Lower lobe of right lung (tissue), 2 donors: ENCODE data around the gene VWA5B1. TPM values are rescaled to one million over a fixed set of nuclear protein-coding genes. Genes with fewer than 3 reads are reported as not detected.

ENCODE experiments used
- ATAC-seq, 2 donors: fragments of 200-7000 bp; cut with Tn5 transposase; one replicate each; pipeline ENCODE4 v1.9.1; 2020 to 2022; ENCODE audit warnings: mild to moderate bottlenecking in 2 of 2, moderate library complexity in 2 of 2
- DNase-seq: peaks from one replicate; pipeline ENCODE4 v3.0.0-alpha.2; 2020
- H3K27ac ChIP-seq: fragments of 200-600 bp; one replicate; pipeline ENCODE4 v1.8.0; 2022
- H3K27me3 ChIP-seq: fragments of 200-600 bp; one replicate; pipeline ENCODE4 v1.8.0; 2022; ENCODE audit warnings: low read depth
- H3K36me3 ChIP-seq: fragments of 200-600 bp; one replicate; pipeline ENCODE4 v1.8.0; 2022; ENCODE audit warnings: mild to moderate bottlenecking
- H3K4me1 ChIP-seq: fragments of 200-600 bp; one replicate; pipeline ENCODE4 v1.8.0; 2022
- H3K4me3 ChIP-seq: fragments of 200-600 bp; one replicate; pipeline ENCODE4 v1.8.0; 2022; ENCODE audit warnings: mild to moderate bottlenecking
- H3K9me3 ChIP-seq: fragments of 200-600 bp; one replicate; pipeline ENCODE4 v1.8.0; 2022
- CTCF ChIP-seq: fragments of 200-600 bp; IDR thresholded peaks from one replicate; pipeline ENCODE4 v1.8.0; 2022; ENCODE audit warnings: antibody characterized with exemption, mild to moderate bottlenecking
- intact Hi-C: fragments of 100-400 bp; cut with DNase I; formaldehyde crosslinking; loops from one replicate; pipeline ENCODE4 v1.11.0; 2022
- total RNA-seq: library from RNA; stranded (reverse); fragmentation: NEBNext Ultra II Directional; extraction: Animal tissue kit (Norgen Biotek cat#: 25700); gene quantifications from one replicate; pipeline ENCODE4 v1.2.1, GENCODE V29; 2021
- donor health status: DM: no; HTN: yes; CAD: no; lungs with severe emphysema.

The VWA5B1 gene
- total RNA-seq, 1 donor from 2014 or later: 0.30 TPM

DNA sequence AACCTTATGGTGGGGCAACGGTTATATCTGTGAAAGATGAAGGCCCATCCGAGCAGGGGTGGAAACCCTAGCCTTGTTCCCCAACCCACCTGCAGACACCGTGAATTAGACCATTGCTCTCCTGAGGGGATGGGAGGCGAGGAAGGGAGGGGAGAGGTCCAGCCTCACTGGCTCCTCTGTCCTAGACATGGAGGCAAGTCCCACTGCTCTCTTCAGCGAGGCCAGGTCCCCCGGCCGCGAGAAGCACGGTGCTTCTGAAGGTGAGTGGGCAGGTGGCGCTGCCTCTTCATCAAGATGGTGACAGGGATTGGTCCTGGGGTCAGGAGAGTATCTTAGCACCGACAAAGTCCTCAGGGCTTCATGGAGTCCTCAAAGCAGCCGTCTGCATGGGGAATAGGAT lies 59.3 kb downstream of the VWA5B1 start:
- TF ChIP-seq CTCF: no peak
- no peaks in the 10 kb centered on the region for H3K9me3 ChIP-seq
- no peaks in the 10 kb centered on the region for H3K36me3 ChIP-seq
- H3K27ac ChIP-seq: no peak overlapping the region
- H3K27me3 ChIP-seq: peaks cover 7% of the 10 kb centered on the region
- H3K4me1 ChIP-seq: no peaks in the 10 kb centered on the region
- H3K4me3 ChIP-seq: no peak overlapping the region
- intact Hi-C loops: no loop called here
- ATAC-seq (no peak), DNase-seq (no peak)

DNA sequence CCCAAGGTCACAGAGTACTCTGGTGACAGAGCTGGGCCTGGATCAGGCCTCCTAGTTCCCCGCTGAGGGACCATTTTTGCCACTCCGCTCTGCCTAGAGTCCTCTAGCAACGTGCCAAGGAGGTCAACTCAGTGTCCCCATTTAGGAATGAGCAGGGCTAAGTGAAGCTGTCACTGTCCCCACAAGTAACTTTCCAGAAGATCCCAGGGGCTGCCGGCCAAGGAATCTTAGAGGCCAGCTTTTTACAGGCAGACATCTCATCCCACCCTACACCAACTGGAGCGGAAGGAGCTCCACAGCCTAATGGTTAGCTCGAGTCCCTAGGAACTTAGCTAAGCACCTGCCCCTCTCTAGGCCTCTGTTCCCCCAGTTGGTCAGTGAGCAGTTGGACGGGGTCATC lies 59.7 kb downstream of the VWA5B1 start:
- Histone ChIP-seq H3K36me3 (no peaks in the 10 kb centered on the region), H3K4me1 (no peaks in the 10 kb centered on the region), H3K9me3 (no peaks in the 10 kb centered on the region), H3K4me3 (no peak overlapping the region), H3K27ac (no peak overlapping the region), H3K27me3 (peaks cover 5% of the 10 kb centered on the region)
- ATAC-seq (no peak), DNase-seq (no peak)
- no peak for TF ChIP-seq CTCF
- intact Hi-C loops: no loop called here

DNA sequence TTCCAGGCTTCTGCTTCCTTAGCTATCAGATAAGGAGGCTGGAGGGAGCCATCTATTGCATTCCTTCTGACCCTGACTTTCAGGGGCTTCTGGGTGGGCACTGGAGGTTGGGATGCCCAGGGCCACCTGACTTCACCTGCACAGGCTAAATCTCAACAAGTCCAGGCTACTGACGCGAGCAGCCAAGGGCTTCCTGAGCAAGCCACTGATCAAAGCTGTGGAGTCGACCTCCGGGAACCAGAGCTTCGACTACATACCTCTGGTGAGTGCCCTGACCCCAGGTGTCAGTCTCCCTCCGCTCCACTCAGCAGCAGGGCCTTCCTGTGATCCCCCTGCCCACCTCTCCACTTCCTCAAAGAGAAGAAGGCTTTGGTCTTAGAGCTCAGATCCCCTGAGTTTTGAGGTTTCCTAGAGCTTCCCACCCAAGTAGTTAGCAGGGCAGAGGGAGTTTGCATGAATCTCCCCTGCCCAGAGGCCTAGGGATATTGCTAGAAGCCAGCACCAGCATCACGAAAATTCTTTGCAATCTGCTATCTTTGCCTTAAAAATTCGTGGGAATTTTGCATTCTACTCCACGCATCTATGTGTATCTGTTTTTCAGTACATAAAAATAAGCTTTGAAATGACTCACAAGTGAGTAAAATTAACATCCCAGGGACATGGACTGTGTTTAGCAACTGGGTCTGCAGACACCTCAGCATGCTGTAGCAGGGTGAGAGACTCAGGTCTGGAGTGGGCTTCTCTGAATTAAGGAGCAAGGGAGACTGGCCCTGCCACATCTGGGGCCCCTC lies 61.4 kb downstream of the VWA5B1 start:
- H3K4me3 ChIP-seq: no peak overlapping the region
- no peaks in the 10 kb centered on the region for H3K36me3 ChIP-seq
- no peaks in the 10 kb centered on the region for H3K4me1 ChIP-seq
- ATAC-seq: no peak
- no peak for TF ChIP-seq CTCF
- DNase-seq: no peak
- intact Hi-C loops: no loop called here
- no peaks in the 10 kb centered on the region for H3K9me3 ChIP-seq
- no peaks in the 10 kb centered on the region for H3K27me3 ChIP-seq
- no peak overlapping the region for H3K27ac ChIP-seq

- H3K27me3 ChIP-seq: peaks cover 9% of the 10 kb centered on the region
- no peak overlapping the region for H3K4me3 ChIP-seq
- ATAC-seq (no peak), DNase-seq (no peak)
- H3K27ac ChIP-seq: no peak overlapping the region
- peaks cover 6% of the 10 kb centered on the region for H3K4me1 ChIP-seq
- intact Hi-C loops: no loop called here
- no peak for TF ChIP-seq CTCF
- no peaks in the 10 kb centered on the region for H3K36me3 ChIP-seq
- no peaks in the 10 kb centered on the region for H3K9me3 ChIP-seq
Measured at GRCh38 chr1:20353836-20354235, 63.2 kb downstream of the VWA5B1 start.

GRCh38 chr1:20354610-20355009 lies 63.9 kb downstream of the VWA5B1 start:
- H3K4me1 ChIP-seq: peaks cover 6% of the 10 kb centered on the region
- ATAC-seq (no peak), DNase-seq (no peak)
- H3K27ac ChIP-seq: no peak overlapping the region
- no peak overlapping the region for H3K4me3 ChIP-seq
- TF ChIP-seq CTCF: no peak
- H3K9me3 ChIP-seq: no peaks in the 10 kb centered on the region
- peaks cover 16% of the 10 kb centered on the region for H3K27me3 ChIP-seq
- H3K36me3 ChIP-seq: no peaks in the 10 kb centered on the region
- intact Hi-C loops: no loop called here
